Large intestine (tissue), 3 donors: Measurements from ENCODE around the gene RAB6B. TPM values are rescaled to one million over a fixed set of nuclear protein-coding genes. Genes with fewer than 3 reads are reported as not detected.

ENCODE experiments used
- DNase-seq, 2 donors: peaks; one replicate each; pipeline versions ENCODE4 v3.0.0 to v3.0.0-alpha.2; 2013
- H3K27ac ChIP-seq: one replicate; pipeline ENCODE4 v1.5.1; 2013; ENCODE audit warnings: low read length
- H3K27me3 ChIP-seq: 2 replicates; pipeline ENCODE4 v1.6.1; 2013; ENCODE audit warnings: low read length; ENCODE audit not compliant: control insufficient read depth, insufficient read depth
- H3K36me3 ChIP-seq: 2 replicates; pipeline ENCODE4 v1.6.1; 2013; ENCODE audit warnings: low read length; ENCODE audit not compliant: control insufficient read depth, insufficient read depth
- H3K4me1 ChIP-seq: one replicate; pipeline ENCODE4 v1.6.1; 2013; ENCODE audit warnings: low read length; ENCODE audit not compliant: control insufficient read depth, insufficient read depth
- H3K4me3 ChIP-seq: one replicate; pipeline ENCODE4 v1.5.1; 2013; ENCODE audit warnings: low read length
- H3K9me3 ChIP-seq: one replicate; pipeline ENCODE4 v1.6.1; 2013; ENCODE audit warnings: mild to moderate bottlenecking, low read depth, low read length, moderate library complexity; ENCODE audit not compliant: control insufficient read depth
- WGBS: methylation state at CpG from one replicate; pipeline ENCODE4 v1.1.5; 2013; ENCODE audit warnings: low lambda C conversion rate; ENCODE audit not compliant: insufficient coverage; 5-methylcytosine and 5-hydroxymethylcytosine counted together
- polyA plus RNA-seq: library from polyadenylated mRNA; unstranded; fragments of 120-200 nt; gene quantifications from one replicate; pipeline ENCODE4 v1.2.1, GENCODE V29; 2013

The RAB6B gene
- polyA plus RNA-seq, 1 donor = 8.8 TPM

DNA sequence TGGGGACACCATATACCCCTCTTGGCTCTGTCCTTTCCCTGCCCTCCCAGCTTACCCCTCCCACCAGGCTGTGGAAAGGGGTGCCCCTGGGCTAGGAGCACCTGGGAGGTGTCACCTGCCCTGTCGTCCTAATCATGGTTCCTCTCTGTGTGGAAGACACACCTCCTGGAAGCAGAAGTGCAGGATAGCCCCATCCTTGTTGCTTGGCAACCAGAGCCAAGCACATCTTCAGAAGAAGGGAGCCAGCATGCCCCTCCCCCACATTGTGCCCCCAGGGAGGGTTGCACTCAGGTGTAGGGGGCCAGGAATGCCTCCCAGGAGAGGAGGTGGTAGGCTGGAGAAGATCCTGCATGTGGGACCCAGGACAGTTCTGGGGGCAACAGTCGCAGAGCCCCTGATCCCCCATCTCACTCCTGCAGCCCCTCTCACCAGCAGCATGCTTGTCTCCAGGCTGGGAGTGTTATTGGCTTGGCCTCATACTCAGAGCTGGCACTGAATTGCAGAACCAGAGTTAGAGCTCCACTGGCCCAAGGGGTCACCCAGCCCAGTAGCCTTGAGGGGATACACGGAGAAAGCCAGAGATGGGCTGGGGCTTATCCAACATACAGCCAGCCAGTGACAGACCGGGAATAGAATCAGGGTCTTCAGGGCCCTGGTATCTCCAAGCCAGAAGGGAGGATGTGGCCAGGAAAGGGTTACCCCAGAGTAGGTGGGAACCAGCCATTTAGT lies 8.4 kb downstream of the RAB6B start:
- no peak for DNase-seq
- Histone ChIP-seq H3K9me3 (no peaks in the 10 kb centered on the region), H3K4me1 (no peaks in the 10 kb centered on the region), H3K27ac (no peak overlapping the region), H3K36me3 (no peaks in the 10 kb centered on the region), H3K4me3 (no peak overlapping the region), H3K27me3 (peaks cover 6% of the 10 kb centered on the region)
- no CpG with 5 or more reads among the region's 4 CpGs for WGBS

DNA sequence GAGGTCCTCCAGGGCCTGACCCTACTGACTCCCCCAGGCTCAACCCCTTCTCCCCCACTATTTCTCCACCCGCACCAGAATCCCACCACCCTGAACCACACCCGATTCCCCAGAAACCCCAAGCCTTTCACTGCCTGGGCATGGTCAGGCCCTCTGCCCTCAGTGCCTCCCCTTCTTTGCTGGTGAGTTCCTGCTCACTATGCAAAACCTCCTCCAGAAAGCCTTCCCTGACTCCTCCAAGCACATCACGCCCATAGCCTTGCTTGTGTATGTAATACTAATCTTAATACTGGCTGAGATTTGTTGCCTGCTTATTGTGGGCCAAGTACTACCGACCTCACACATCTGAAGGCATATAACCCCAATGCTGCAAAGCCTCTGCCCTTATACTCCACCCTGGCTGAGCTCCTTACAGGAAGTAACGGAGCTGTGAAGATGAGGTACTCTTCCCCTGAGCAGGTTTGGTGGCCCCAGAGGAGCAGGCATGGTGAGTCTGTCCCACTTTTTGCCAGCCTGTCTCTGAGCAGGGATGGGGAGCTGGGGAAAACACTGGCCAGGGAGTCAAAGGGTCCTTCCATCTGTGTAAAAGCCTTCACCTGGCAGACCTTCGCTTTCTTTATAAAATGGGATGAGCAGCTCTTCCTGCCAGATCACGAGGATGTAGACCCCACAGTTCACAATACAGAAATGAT lies 9.5 kb downstream of the RAB6B start:
- H3K9me3 ChIP-seq = peaks cover 7% of the 10 kb centered on the region
- DNase-seq = no peak
- H3K36me3 ChIP-seq = no peaks in the 10 kb centered on the region
- H3K27ac ChIP-seq = no peak overlapping the region
- 100% methylated on average over 1 of the region's 7 CpGs for WGBS
- H3K4me1 ChIP-seq = no peaks in the 10 kb centered on the region
- peaks cover 6% of the 10 kb centered on the region for H3K27me3 ChIP-seq
- H3K4me3 ChIP-seq = no peak overlapping the region

DNA sequence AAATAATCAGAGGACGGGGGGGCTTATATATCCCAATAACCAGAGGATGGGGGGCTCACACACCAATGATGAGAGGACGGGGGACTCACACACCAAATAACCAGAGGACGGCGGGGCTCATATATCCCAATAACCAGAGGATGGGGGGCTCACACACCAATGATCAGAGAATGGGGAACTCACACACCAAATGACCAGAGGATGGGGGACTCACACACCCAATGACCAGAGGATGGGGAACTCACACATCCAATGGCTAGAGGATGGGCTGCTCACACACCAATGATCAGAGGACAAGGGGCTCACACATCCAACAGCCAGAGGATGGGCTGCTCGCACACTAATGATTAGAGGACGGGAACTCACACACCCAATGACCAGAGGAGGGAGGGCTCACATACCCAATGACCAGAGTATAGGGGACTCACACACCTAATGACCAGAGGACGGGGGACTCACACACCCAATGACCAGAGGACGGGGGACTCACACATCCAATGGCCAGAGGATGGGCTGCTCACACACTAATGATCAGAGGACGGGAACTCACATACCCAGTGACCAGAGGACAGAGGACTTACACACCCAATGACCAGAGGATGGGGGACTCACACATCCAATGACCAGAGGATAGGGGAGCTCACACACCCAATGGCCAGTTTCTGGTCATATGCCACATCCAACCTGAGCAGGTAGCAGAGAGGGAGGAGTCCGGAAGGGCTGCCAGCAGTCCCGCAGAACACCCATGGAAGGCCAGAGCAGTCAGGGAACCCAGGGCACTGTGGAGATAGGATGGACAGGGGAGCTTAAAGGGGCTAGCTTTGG lies 10.6 kb downstream of the RAB6B start:
- DNase-seq = no peak
- Histone ChIP-seq H3K4me1 (no peaks in the 10 kb centered on the region), H3K27ac (no peak overlapping the region), H3K4me3 (no peak overlapping the region), H3K36me3 (no peaks in the 10 kb centered on the region), H3K27me3 (peaks cover 6% of the 10 kb centered on the region), H3K9me3 (peaks cover 10% of the 10 kb centered on the region)
- WGBS = 100% methylated on average over 1 of the region's 11 CpGs

DNA sequence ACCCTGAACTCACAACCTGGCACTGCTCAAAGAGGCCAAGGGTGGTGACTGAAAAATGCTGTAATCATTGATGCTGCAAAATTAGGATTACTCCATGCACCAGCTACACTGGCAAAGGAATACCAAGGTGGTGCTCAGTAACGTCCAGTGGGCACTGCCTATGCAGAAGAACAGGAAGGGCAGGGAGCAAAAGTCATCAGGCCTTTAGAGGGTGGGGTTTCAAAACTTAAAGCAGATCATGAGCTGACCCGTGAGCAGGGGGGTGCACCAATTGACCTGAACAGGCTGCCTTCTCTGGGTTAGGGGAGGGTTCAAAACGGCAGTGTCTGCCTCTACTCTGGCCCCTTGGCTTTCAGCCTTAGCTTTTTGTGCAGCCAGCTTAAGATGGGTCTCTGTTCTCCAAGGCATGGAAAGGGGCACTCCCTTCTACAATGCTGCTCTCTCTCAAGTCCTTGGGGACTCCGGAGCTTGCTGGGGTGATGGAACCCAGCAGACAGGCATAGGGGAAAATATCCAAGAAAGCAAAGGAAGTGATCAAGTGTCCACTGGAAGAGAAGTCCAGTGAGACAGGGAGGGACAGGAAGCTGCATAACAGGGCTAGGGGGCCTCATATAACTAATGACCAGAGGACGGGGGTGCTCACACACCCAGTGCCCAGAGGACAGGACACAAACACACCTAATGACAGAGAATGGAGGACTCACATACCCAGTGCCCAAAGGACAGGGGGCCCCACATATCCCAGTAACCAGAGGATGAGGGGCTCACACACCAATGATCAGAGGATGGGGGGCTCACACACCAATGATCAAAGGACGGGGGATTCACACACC lies 11.4 kb downstream of the RAB6B start:
- DNase-seq = no peak
- no peak overlapping the region for H3K4me3 ChIP-seq

DNA sequence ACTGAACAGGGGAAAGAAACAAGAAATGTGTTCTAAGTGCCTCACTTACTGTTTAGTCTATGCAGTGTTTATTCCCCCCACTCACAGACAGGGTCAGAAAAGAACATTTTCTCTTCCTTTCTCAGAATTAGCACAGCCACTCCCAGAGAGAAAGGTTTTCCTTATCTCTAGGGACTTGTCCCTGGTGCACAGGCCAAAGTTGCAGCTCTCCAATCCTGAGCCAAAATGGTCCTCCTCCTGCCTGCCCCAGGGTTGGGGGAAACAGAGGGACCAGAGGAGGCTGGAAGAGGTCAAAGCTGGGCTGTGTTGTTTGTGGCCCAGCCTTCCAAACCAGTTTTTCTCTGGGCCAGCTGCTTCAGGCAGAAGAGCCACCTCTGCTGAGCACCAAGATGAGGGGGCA lies 12.0 kb downstream of the RAB6B start:
- DNase-seq = no peak
- peaks cover 10% of the 10 kb centered on the region for H3K9me3 ChIP-seq
- no peak overlapping the region for H3K4me3 ChIP-seq

More for the DNA sequence above, 11.4 kb downstream of the RAB6B start:
- no peak overlapping the region for H3K27ac ChIP-seq
- H3K36me3 ChIP-seq = no peaks in the 10 kb centered on the region
- peaks cover 10% of the 10 kb centered on the region for H3K9me3 ChIP-seq
- no peaks in the 10 kb centered on the region for H3K4me1 ChIP-seq
- H3K27me3 ChIP-seq = peaks cover 6% of the 10 kb centered on the region
- no CpG with 5 or more reads among the region's 6 CpGs for WGBS

DNA sequence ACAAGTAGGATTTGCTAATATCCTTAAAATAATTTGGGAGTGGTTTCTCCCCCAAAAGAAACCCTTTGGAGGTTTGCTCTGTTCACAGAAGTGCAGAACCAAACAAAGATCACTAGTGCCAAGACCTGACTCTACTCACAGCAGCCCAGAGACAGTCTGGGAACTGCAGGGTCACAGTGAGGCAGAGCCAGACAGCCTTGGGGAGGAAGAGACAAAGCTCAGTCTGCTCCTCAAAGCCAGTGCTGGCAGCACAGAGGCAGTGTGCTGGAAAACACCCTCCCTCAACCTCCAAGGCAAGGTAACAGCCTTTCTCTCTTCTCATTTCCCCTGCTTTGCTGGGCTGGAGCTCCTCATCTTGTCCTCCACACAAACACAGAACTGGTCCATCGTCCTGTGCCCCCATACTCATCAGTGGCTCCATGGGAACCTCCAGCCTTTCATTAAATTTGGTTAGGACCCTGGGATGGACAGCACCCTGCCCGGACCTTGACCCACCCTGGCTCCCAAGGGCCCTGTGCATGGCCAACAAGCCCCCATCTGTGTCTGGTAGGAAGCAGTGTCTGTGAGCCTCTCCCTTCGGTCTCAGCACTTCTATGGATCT lies 12.6 kb downstream of the RAB6B start:
- H3K4me1 ChIP-seq = no peaks in the 10 kb centered on the region
- WGBS = 60% methylated on average over 1 of the region's 3 CpGs
- no peak for DNase-seq
- no peaks in the 10 kb centered on the region for H3K36me3 ChIP-seq
- peaks cover 10% of the 10 kb centered on the region for H3K9me3 ChIP-seq
- H3K27me3 ChIP-seq = peaks cover 6% of the 10 kb centered on the region
- no peak overlapping the region for H3K27ac ChIP-seq
- no peak overlapping the region for H3K4me3 ChIP-seq

More for the DNA sequence above, 12.0 kb downstream of the RAB6B start:
- no peaks in the 10 kb centered on the region for H3K4me1 ChIP-seq
- peaks cover 6% of the 10 kb centered on the region for H3K27me3 ChIP-seq
- no peak overlapping the region for H3K27ac ChIP-seq
- H3K36me3 ChIP-seq = no peaks in the 10 kb centered on the region

DNA sequence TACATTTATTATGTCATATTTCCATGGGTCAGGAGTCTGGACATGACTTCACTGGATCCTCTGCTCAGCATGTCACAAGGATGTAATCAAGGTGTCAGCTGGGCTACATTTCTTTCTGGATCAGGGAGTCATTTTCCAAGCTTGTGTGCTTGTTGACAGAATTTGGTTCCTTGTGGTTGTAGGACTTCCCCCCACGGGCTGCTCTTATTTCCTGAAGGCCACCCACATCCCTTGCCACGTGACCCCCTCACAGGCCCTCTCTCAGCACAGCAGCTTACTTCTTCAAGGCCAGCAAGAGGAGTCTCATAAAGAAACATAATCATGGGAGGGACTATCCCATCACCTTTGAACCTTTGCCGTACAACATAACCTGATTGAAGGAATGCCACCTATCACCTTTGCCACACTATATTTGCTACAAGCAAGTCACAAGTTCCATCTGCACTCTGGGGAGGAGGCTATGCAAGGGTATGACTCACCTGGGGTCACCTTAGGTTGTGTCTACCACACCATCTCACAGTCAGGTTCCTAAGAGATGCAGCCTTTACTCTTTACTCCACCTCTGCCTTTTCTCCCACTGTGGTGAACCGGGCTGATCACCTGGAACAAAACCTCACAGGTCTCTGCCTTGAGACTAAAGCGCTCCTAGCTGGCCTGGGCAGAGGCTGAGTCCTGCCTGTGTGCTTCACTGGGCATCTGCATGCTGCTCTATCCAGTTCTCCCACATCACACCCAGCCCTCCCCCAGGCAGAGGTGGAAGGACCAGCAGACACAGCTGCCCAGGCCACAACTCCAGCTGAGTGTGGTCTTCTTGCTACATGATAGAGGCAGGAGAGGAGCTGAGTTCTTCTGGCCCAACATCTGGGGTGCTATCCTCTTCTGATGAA lies 13.5 kb downstream of the RAB6B start:
- no peaks in the 10 kb centered on the region for H3K4me1 ChIP-seq
- no peaks in the 10 kb centered on the region for H3K36me3 ChIP-seq
- H3K9me3 ChIP-seq = peaks cover 10% of the 10 kb centered on the region
- H3K27ac ChIP-seq = no peak overlapping the region
- peaks cover 4% of the 10 kb centered on the region for H3K27me3 ChIP-seq
- no peak overlapping the region for H3K4me3 ChIP-seq
- WGBS = no CpG with 5 or more reads among the region's 5 CpGs
- DNase-seq = peak in 1 of 2 donors; percentile 32

DNA sequence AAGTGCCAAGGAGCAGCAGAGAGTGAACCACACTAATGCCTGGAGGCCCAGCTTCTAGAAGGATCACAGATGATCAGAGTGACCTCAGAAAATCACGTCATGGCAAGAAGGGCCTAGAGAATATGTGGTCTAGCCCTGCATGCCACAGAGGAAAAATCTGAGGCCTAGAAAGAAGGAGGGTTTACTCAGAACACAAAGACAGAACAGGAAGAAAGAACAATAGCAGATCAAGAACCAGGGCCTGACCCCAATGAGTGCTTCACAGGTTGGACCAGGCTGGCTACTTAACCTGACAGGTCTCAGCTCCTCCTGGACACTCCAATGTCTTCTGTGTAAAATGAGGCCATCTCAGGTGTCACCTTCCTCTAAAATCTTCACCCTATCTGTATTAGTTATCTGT lies 14.2 kb downstream of the RAB6B start:
- WGBS = 60% methylated on average over 1 of the region's 1 CpG
- Histone ChIP-seq H3K27ac (no peak overlapping the region), H3K9me3 (peaks cover 10% of the 10 kb centered on the region), H3K36me3 (no peaks in the 10 kb centered on the region), H3K4me3 (no peak overlapping the region), H3K4me1 (no peaks in the 10 kb centered on the region), H3K27me3 (peaks cover 4% of the 10 kb centered on the region)
- DNase-seq = no peak

DNA sequence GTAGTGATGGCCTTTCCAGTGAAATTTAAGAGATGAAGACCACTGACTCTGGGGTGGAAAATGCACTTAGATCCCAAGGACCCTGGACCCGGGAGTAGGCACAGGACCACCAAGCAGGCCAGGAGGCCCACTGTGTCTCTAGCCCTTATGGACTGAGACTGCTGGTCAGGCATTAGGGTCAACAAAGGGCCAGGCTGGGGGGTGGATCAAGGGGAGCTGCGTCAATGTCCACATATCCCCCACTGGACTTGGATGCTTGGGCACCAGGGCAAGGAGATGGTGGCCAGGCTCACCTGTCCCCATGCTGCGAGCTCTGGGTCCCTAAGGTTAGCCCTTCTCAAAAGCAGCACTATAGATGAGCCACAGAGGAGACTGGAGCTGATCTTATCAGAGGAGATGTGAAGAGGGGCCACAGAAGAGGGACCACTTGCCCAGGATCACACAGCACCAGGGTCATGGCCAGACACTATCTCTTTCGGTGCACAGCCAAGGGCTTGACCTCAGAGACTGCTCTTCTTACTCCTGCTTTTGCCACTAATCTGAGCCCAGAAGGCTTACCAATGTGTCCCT lies 14.7 kb downstream of the RAB6B start:
- H3K27me3 ChIP-seq = peaks cover 4% of the 10 kb centered on the region
- H3K9me3 ChIP-seq = peaks cover 10% of the 10 kb centered on the region
- no peaks in the 10 kb centered on the region for H3K4me1 ChIP-seq
- H3K27ac ChIP-seq = no peak overlapping the region
- H3K36me3 ChIP-seq = no peaks in the 10 kb centered on the region
- no CpG with 5 or more reads among the region's 4 CpGs for WGBS
- no peak overlapping the region for H3K4me3 ChIP-seq
- DNase-seq = no peak
